ENCODE data around the gene AFAP1.

Gene AFAP1

DNA sequence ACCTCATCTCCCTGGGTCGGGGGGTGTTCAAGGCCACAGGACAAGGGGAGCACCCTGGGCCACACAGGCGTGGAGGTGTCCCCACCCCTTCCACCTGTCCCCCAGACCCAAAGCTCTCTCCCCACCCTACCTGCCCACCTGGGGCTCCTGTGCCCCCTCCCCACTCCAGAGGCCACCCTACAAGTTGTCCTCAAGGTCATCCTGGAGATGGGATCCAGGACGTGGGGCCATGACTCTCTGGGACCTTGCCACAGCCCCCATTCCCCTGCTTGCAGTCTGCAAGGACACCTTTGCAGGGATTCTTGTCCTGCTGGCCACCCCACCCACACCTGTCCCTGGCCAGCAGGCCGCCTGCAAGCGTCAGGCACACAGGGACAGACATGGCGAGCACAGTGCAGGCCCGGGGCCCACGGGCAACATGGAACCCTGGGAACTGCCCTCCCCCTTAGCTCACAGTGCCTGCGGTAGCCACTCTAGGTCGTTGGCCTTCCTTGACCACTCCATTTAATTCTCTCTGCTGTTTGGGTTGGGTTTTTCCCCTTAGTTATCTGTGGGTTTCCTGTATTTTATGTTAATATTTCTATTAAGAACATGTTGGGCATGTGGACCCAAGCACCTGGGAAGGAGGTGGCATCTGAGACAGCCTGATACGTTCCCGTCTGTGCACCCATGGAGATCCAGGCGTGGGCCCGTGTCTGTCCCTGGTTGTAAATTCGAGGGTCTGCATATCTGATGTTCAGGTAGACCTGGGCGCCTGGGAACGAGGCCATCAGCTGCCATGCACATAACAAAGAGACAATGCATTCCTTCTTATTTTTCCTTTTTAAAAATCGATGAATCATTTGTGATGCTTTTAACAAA lies 197.5 kb downstream of the AFAP1 start:
- no peak for DNase-seq (ENCODE audit: low read depth in 3 of 3, low spot score in 1 of 3)

DNA sequence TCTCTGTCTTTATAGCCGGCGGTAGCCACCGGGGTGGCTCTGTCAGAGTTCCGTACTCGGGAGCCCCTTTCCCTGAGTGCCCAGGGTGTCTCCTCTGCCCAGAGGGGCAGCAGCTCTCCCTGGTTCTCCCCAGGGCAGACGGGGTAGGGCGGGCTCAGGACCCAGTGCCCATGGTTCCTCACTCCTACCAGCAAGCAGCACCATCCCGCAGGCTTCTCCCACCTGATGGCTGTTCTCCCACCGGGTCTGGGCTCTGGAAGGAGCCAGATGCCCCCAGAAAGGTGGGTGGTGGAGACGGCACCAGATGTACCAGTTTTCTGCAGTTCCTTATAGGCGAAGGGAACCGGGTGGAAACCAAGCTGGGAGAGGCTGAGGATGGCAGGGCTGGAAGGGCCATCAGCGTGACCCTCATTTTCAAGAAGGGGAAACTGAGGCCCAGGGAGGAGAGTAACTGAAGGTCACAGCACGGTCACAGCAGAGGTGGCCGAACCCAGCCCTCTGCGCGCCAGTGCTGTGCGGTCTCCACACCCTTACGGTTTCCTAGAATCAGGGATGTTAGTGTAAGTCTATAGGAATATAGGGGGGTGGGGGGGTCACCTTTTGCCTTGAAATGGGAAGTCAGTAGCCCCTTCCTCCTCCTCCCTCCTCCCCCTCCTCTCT lies 198.7 kb downstream of the AFAP1 start:
- DNase-seq (ENCODE audit: low read depth in 3 of 3, low spot score in 1 of 3), result no peak

GRCh38 chr4:7739918-7740865 lies 199.5 kb downstream of the AFAP1 start:
- DNase-seq (ENCODE audit: low read depth in 3 of 3, low spot score in 1 of 3), result no peak

DNA sequence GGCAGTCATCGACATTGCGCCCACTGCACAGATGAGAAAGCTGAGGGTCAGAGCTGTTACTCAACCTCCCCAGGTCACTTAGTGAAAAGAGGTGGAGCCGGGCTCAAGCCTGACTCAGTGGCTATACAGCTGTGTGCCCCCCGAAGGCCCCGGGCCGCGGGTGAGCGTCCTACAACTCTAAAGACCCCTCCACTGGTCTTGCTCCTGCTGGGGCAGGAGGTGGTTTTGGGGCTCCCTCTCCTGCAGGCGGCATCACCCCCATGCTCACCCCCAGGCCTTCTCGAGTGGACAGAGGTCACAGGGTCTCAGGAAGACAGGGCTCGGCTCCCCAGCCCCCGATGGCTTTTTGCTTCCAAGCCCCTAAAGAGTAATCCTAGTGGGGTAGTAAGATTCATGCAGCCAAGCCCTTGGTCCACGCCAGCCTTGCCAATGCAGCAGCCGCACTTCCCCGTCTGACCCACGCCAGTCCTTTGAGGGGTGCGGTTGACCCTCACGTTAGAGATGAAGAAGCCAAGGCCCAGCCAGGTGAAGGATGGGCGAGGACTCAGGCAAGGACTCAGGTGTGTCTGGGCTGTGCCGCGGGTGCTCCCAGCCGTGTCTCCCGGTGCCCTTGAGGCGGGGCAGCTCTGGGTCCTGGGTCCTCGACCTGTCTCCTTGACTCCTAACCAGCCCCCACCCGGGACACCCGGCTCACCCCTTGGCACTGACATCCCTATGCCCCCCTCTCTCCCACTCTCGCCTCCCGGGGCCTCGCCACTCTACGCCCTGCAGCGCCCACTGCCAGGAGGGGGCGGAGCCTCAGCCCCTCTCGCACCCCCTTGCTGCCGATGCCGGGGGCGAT lies 200.4 kb downstream of the AFAP1 start:
- no peak for DNase-seq (ENCODE audit: low read depth in 3 of 3, low spot score in 1 of 3)

GRCh38 chr4:7738458-7739076 lies 201.1 kb downstream of the AFAP1 start:
- DNase-seq (ENCODE audit: low read depth in 3 of 3, low spot score in 1 of 3), result no peak

GRCh38 chr4:7737752-7738457 lies 201.8 kb downstream of the AFAP1 start:
- no peak for DNase-seq (ENCODE audit: low read depth in 3 of 3, low spot score in 1 of 3)

DNA sequence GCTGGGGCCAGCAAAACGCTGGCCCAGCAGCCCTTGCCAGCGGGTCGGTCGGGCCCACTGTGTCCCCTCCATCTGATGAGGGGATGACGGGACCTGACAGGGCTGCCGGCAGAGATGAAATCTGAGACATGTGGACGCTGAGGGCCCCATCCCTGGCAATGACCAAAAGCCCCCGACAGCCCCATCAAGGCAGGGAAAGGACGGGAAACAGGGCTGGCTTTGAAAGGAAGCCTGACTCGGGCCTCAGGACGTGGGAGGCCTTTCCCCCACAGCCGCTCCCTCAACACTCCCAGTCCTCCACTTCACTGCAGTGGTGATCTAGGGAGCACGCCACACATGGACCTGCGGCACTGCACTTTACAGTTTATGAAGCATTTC lies 202.4 kb downstream of the AFAP1 start:
- DNase-seq (ENCODE audit: low read depth in 3 of 3, low spot score in 1 of 3), result no peak

DNA sequence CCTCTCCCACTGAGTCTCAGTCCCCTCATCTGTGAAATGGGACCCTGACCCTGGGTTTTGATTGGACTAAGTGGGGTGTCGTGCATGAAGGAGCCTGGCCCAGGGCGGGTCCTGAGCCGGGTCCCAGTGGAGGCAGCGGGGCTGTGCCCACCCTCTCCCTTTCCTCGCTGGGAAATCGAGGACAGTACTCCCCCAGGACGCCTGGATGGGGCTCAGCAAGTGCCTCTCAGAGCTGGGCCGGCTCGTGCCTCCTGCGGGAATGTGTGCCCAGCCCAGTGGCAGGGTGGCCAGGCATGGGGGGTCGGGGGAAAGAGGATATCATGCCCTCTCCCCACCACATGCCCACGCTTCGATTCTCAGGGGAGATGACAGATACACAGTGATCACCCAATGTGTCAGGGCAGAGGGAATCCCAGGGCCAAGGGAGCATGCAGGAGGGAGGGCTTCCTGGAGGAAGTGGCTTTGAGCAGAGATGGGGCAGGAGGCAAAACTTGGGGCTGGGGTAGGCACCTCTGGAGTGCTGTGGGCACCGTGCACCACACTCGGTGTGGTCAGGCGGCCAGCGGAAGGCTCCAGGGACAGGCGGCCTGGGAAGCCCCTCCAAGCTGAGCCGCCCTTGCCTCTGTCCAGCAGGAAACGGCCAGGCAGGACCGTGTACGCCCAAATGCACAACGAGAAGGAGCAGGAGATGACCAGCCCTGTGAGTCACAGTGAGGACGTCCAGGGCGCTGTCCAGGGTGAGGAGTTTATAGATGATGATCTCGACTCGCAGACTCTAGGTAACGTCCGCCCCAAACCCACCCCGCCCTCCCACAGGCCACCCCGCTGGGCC lies 203.0 kb downstream of the AFAP1 start:
- no peak for DNase-seq (ENCODE audit: low read depth in 3 of 3, low spot score in 1 of 3)

GRCh38 chr4:7735961-7736360 lies 203.7 kb downstream of the AFAP1 start:
- no peak for DNase-seq (ENCODE audit: low read depth in 3 of 3, low spot score in 1 of 3)

DNA sequence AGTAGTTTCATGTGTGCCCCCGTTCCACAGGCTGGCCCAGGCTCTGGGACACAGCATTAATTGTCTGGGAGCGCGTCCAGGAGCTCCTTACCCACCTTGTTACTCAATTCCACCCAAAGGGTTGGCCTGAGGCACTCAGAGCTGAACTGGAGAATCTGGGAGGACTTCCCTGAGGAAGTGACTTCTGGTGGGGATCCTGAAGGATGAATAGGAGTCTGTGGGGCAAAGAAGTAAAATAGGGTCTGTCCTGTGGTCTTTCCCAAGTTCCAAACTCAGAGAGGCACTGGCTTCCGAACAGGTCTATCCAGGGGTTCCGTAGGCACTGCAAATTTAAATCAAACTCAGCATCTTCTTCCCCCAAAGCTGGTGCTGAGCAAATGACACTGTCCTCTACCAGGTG lies 204.3 kb downstream of the AFAP1 start:
- no peak for DNase-seq (ENCODE audit: low read depth in 3 of 3, low spot score in 1 of 3)

- DNase-seq (ENCODE audit: low read depth in 3 of 3, low spot score in 1 of 3), result no peak
Observed at GRCh38 chr4:7734651-7735260, 204.9 kb downstream of the AFAP1 start.

GRCh38 chr4:7733801-7734650 lies 205.6 kb downstream of the AFAP1 start:
- no peak for DNase-seq (ENCODE audit: low read depth in 3 of 3, low spot score in 1 of 3)

- no peak for DNase-seq (ENCODE audit: low read depth in 3 of 3, low spot score in 1 of 3)
Observed at GRCh38 chr4:7733201-7733600, 206.5 kb downstream of the AFAP1 start.

DNA sequence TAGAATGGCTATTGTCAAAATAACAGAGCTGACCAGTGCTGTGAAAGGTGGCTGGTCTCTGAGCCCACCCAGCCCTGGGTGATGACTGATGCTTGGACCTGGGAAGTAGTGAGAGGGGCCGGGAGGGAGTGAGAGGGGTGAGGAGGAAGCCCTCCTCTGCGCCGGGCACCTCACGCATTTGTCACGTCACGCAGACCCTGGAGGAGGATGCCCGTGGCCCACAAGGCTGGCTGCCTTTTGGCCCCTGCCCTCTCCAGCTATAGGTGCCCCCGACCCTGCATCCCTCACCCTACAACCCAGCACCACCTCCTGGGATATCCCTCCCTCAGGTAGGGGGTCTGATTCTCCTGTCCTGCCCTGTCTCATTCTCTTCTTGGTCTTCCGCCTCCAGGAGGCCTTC lies 207.4 kb downstream of the AFAP1 start:
- no peak for DNase-seq (ENCODE audit: low read depth in 3 of 3, low spot score in 1 of 3)

DNA sequence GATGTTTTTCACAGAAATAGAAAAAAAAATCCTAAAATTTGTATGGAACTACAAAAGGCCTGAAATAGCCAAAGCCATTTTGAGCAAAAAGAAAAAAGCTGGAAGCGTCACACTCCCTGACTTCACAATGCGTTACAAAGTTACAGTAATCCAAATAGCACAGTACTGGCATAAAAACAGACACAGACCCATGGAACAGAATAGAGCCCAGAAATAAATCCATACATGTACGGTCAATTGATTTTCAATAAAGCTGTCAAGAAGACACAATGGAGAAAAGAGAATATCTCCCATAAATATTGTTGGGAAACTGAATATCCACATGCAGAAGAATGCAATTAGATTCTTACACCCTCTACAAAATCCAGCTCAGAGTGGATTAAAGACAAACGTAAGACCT lies 208.2 kb downstream of the AFAP1 start:
- no peak for DNase-seq (ENCODE audit: low read depth in 3 of 3, low spot score in 1 of 3)

- no peak for DNase-seq (ENCODE audit: low read depth in 3 of 3, low spot score in 1 of 3)
Observed at GRCh38 chr4:7727749-7728148, 211.9 kb downstream of the AFAP1 start.

DNA sequence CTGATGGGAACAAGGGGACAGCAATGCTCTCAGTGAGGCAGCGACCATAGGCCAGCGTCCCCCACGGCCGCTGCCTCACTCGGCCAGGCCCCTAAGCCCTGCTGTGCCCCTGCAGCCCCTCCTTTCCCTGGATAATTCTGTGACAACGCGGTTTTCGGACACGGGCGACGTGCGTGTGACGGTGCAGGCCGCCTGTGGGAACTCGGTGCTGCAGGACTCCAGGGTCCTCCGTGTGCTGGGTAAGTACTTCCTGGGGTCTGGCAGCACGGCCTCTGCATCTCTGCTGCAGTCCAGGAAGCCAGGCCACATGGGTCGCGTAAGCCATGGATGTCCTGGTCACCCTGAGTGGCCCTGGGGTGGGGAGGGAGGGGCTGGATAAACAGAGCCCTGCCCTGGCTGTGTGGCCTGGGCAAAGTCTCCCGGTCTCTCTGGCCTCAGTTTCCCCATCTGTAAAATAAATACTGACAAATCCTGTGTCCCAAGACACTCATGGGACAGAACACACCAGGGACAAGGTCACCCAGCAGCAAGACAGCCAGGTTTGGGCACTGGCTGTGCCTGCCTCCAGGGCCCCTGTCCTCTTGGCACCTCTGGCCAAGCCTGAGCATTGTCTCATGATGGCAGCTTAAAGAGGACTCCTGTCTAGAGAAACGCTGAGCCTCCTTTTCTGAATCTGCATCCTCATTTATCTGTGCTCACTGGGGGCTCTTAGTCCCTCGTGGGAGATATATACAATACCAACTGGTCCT lies 212.8 kb downstream of the AFAP1 start:
- no peak for DNase-seq (ENCODE audit: low read depth in 3 of 3, low spot score in 1 of 3)
